Measurements from ENCODE around the gene ATP11C. TPM values are rescaled to one million over a fixed set of nuclear protein-coding genes. Genes with fewer than 3 reads are reported as not detected.

ATP11C gene
- total RNA-seq, 1 experiment from 2014 or later: 38.6 TPM

DNA sequence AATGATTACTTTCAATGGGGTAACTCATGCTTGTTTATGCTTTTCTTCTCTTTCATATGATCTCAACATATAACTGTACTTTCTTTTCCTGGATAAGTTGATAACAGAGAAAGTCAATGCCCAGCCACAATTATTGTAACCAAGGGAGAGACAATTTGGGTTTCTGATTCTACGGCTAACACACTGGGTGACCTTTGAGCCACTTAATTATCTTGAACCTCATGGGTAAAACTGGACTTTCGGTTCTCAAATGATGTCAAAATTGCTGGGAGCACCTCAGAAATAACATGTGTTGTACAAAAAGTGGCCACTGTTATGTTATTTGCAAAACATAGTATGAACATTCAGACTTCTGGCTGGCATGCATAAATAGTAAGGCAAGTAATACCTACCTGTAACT, 145.3 kb downstream of the ATP11C start (continued):
- TF ChIP-seq, protein P1, sequence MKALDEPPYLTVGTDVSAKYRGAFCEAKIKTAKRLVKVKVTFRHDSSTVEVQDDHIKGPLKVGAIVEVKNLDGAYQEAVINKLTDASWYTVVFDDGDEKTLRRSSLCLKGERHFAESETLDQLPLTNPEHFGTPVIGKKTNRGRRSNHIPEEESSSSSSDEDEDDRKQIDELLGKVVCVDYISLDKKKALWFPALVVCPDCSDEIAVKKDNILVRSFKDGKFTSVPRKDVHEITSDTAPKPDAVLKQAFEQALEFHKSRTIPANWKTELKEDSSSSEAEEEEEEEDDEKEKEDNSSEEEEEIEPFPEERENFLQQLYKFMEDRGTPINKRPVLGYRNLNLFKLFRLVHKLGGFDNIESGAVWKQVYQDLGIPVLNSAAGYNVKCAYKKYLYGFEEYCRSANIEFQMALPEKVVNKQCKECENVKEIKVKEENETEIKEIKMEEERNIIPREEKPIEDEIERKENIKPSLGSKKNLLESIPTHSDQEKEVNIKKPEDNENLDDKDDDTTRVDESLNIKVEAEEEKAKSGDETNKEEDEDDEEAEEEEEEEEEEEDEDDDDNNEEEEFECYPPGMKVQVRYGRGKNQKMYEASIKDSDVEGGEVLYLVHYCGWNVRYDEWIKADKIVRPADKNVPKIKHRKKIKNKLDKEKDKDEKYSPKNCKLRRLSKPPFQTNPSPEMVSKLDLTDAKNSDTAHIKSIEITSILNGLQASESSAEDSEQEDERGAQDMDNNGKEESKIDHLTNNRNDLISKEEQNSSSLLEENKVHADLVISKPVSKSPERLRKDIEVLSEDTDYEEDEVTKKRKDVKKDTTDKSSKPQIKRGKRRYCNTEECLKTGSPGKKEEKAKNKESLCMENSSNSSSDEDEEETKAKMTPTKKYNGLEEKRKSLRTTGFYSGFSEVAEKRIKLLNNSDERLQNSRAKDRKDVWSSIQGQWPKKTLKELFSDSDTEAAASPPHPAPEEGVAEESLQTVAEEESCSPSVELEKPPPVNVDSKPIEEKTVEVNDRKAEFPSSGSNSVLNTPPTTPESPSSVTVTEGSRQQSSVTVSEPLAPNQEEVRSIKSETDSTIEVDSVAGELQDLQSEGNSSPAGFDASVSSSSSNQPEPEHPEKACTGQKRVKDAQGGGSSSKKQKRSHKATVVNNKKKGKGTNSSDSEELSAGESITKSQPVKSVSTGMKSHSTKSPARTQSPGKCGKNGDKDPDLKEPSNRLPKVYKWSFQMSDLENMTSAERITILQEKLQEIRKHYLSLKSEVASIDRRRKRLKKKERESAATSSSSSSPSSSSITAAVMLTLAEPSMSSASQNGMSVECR (CRISPR knock-in tag; IDR thresholded peaks at IDR 0.05; ENCODE audit: borderline replicate concordance): no peak
- no peak for TF ChIP-seq PRRX2 (CRISPR knock-in tag; IDR thresholded peaks at IDR 0.05)
- TF ChIP-seq, protein P2, sequence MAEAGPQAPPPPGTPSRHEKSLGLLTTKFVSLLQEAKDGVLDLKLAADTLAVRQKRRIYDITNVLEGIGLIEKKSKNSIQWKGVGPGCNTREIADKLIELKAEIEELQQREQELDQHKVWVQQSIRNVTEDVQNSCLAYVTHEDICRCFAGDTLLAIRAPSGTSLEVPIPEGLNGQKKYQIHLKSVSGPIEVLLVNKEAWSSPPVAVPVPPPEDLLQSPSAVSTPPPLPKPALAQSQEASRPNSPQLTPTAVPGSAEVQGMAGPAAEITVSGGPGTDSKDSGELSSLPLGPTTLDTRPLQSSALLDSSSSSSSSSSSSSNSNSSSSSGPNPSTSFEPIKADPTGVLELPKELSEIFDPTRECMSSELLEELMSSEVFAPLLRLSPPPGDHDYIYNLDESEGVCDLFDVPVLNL (CRISPR knock-in tag; IDR thresholded peaks at IDR 0.05; ENCODE audit: borderline replicate concordance, low read depth): no peak
- TF ChIP-seq ZNF671 (CRISPR knock-in tag; IDR thresholded peaks at IDR 0.05): no peak
- no peak for TF ChIP-seq ZNF232 (CRISPR knock-in tag; IDR thresholded peaks at IDR 0.05)
- TF ChIP-seq, protein P3, sequence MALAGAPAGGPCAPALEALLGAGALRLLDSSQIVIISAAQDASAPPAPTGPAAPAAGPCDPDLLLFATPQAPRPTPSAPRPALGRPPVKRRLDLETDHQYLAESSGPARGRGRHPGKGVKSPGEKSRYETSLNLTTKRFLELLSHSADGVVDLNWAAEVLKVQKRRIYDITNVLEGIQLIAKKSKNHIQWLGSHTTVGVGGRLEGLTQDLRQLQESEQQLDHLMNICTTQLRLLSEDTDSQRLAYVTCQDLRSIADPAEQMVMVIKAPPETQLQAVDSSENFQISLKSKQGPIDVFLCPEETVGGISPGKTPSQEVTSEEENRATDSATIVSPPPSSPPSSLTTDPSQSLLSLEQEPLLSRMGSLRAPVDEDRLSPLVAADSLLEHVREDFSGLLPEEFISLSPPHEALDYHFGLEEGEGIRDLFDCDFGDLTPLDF (CRISPR knock-in tag; IDR thresholded peaks at IDR 0.05): no peak
- TF ChIP-seq JUN (CRISPR knock-in tag; IDR thresholded peaks at IDR 0.05): no peak
- TF ChIP-seq, protein P4, sequence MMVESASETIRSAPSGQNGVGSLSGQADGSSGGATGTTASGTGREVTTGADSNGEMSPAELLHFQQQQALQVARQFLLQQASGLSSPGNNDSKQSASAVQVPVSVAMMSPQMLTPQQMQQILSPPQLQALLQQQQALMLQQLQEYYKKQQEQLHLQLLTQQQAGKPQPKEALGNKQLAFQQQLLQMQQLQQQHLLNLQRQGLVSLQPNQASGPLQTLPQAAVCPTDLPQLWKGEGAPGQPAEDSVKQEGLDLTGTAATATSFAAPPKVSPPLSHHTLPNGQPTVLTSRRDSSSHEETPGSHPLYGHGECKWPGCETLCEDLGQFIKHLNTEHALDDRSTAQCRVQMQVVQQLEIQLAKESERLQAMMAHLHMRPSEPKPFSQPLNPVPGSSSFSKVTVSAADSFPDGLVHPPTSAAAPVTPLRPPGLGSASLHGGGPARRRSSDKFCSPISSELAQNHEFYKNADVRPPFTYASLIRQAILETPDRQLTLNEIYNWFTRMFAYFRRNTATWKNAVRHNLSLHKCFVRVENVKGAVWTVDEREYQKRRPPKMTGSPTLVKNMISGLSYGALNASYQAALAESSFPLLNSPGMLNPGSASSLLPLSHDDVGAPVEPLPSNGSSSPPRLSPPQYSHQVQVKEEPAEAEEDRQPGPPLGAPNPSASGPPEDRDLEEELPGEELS (CRISPR knock-in tag; IDR thresholded peaks at IDR 0.05): no peak
- no peak for TF ChIP-seq FOXP1 (CRISPR knock-in tag; IDR thresholded peaks at IDR 0.05; ENCODE audit: borderline replicate concordance)
- TF ChIP-seq OVOL2 (CRISPR knock-in tag; IDR thresholded peaks at IDR 0.05; ENCODE audit: borderline replicate concordance): no peak
- TF ChIP-seq NR3C1 (CRISPR knock-in tag; conservative IDR thresholded peaks at IDR 0.05; ENCODE audit: low read depth): no peak

DNA sequence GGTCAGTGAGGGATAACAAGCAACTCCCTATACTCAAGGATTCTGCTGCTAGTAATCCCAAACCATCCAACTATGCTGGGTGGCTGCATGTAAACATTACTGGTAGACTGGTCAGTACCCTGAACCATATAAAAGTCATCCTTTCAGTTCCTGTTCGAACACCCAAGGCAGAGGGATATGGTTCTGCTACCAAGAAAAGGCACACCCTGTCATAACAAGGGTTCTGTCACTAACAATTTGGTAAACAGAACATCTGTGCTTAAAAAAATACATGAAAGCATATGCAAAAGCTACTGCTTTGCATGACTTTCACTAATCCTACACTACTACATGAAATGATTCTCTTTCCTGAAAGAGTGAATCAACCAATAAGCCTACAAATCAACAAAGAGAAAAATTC, 148.0 kb downstream of the ATP11C start:
- Mint-ChIP-seq H3K9me3 (no peaks in the 10 kb centered on the region), H3K36me3 (peaks cover 24% of the 10 kb centered on the region), H3K4me1 (no peaks in the 10 kb centered on the region), H3K27me3 (ENCODE audit: low read depth) (no peaks in the 10 kb centered on the region), H3K4me3 (no peak overlapping the region), H3K27ac (no peak overlapping the region)
- POLR2A ChIA-PET: no interaction called here
- DNase-seq (ENCODE audit: low spot score) (no peak), ATAC-seq (no peak)
- CTCF ChIA-PET: no interaction called here
- TF ChIP-seq GTF2I (CRISPR knock-in tag; conservative IDR thresholded peaks at IDR 0.05) (no peak), GABPB1 (CRISPR knock-in tag; IDR thresholded peaks at IDR 0.05) (no peak), KAT7 (CRISPR knock-in tag; IDR thresholded peaks at IDR 0.05; ENCODE audit: borderline replicate concordance) (no peak), MXD4 (CRISPR knock-in tag; IDR thresholded peaks at IDR 0.05; ENCODE audit: borderline replicate concordance) (no peak), ZNF396 (CRISPR knock-in tag; IDR thresholded peaks at IDR 0.05; ENCODE audit: borderline replicate concordance) (no peak), GRHL2 (CRISPR knock-in tag; IDR thresholded peaks at IDR 0.05; ENCODE audit: insufficient replicate concordance, severe bottlenecking) (no peak), NFE2L1 (CRISPR knock-in tag; IDR thresholded peaks at IDR 0.05) (no peak), NR1H2 (CRISPR knock-in tag; IDR thresholded peaks at IDR 0.05) (no peak), CREM (CRISPR knock-in tag; IDR thresholded peaks at IDR 0.05) (no peak)
- TF ChIP-seq, protein P5, sequence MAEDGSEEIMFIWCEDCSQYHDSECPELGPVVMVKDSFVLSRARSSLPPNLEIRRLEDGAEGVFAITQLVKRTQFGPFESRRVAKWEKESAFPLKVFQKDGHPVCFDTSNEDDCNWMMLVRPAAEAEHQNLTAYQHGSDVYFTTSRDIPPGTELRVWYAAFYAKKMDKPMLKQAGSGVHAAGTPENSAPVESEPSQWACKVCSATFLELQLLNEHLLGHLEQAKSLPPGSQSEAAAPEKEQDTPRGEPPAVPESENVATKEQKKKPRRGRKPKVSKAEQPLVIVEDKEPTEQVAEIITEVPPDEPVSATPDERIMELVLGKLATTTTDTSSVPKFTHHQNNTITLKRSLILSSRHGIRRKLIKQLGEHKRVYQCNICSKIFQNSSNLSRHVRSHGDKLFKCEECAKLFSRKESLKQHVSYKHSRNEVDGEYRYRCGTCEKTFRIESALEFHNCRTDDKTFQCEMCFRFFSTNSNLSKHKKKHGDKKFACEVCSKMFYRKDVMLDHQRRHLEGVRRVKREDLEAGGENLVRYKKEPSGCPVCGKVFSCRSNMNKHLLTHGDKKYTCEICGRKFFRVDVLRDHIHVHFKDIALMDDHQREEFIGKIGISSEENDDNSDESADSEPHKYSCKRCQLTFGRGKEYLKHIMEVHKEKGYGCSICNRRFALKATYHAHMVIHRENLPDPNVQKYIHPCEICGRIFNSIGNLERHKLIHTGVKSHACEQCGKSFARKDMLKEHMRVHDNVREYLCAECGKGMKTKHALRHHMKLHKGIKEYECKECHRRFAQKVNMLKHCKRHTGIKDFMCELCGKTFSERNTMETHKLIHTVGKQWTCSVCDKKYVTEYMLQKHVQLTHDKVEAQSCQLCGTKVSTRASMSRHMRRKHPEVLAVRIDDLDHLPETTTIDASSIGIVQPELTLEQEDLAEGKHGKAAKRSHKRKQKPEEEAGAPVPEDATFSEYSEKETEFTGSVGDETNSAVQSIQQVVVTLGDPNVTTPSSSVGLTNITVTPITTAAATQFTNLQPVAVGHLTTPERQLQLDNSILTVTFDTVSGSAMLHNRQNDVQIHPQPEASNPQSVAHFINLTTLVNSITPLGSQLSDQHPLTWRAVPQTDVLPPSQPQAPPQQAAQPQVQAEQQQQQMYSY (CRISPR knock-in tag; IDR thresholded peaks at IDR 0.05): no peak
- TF ChIP-seq, protein P6, sequence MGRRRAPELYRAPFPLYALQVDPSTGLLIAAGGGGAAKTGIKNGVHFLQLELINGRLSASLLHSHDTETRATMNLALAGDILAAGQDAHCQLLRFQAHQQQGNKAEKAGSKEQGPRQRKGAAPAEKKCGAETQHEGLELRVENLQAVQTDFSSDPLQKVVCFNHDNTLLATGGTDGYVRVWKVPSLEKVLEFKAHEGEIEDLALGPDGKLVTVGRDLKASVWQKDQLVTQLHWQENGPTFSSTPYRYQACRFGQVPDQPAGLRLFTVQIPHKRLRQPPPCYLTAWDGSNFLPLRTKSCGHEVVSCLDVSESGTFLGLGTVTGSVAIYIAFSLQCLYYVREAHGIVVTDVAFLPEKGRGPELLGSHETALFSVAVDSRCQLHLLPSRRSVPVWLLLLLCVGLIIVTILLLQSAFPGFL (CRISPR knock-in tag; IDR thresholded peaks at IDR 0.05; ENCODE audit: borderline replicate concordance): no peak
- TF ChIP-seq, protein P7, sequence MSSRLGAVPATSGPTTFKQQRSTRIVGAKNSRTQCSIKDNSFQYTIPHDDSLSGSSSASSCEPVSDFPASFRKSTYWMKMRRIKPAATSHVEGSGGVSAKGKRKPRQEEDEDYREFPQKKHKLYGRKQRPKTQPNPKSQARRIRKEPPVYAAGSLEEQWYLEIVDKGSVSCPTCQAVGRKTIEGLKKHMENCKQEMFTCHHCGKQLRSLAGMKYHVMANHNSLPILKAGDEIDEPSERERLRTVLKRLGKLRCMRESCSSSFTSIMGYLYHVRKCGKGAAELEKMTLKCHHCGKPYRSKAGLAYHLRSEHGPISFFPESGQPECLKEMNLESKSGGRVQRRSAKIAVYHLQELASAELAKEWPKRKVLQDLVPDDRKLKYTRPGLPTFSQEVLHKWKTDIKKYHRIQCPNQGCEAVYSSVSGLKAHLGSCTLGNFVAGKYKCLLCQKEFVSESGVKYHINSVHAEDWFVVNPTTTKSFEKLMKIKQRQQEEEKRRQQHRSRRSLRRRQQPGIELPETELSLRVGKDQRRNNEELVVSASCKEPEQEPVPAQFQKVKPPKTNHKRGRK (CRISPR knock-in tag; IDR thresholded peaks at IDR 0.05; ENCODE audit: borderline replicate concordance): no peak

Data from WTC11 (cell line).